ENCODE results near the gene DKC1.

The DKC1 gene

GRCh38 chrX:154748712-154749339 is 13.8 kb upstream of the DKC1 start:
- no CpG with 5 or more reads among the region's 11 CpGs for WGBS (ENCODE audit: extremely low coverage, insufficient coverage, insufficient read length)
- H3K9ac ChIP-seq (ENCODE audit: low read length), result no peak overlapping the region
- H3K4me3 ChIP-seq (ENCODE audit: low read depth, low read length), result no peak overlapping the region
- H4K8ac ChIP-seq (ENCODE audit: low read depth, low read length), result no peak overlapping the region
- peaks cover 0 to 2% of the 10 kb centered on the region in 2 experiments for H3K4me1 ChIP-seq (ENCODE audit: control insufficient read depth in 1 of 2, insufficient read depth in 2 of 2, low read length in 2 of 2)
- H2BK12ac ChIP-seq (ENCODE audit: low read length), result no peak overlapping the region
- H4K12ac ChIP-seq (ENCODE audit: low read depth, low read length), result no peak overlapping the region
- H3K4ac ChIP-seq (ENCODE audit: low read depth, low read length), result no peak overlapping the region
- H3K27ac ChIP-seq (ENCODE audit: low read depth, low read length), result no peak overlapping the region
- H3K79me1 ChIP-seq (ENCODE audit: low read length), result peaks cover 2% of the 10 kb centered on the region
- no peak overlapping the region for H3K4me2 ChIP-seq (ENCODE audit: low read length)
- no peaks in the 10 kb centered on the region for H3K79me2 ChIP-seq (ENCODE audit: control insufficient read depth, insufficient read depth, low read length, poor library complexity)
- H3K9me3 ChIP-seq (ENCODE audit: insufficient read depth, low read depth, low read length), result no peaks in the 10 kb centered on the region
- H3K27me3 ChIP-seq (ENCODE audit: insufficient read depth, low read length), result peaks cover 5% of the 10 kb centered on the region
- H3K18ac ChIP-seq (ENCODE audit: low read length), result no peak overlapping the region
- H2AFZ ChIP-seq (ENCODE audit: insufficient read depth, low read length, poor library complexity), result no peak overlapping the region
- H3K23ac ChIP-seq (ENCODE audit: low read length), result no peak overlapping the region
- H2BK120ac ChIP-seq (ENCODE audit: insufficient read depth, low read length, poor library complexity), result no peak overlapping the region
- no peak overlapping the region for H2AK5ac ChIP-seq (ENCODE audit: low read length)
- no peak overlapping the region for H4K91ac ChIP-seq (ENCODE audit: low read depth, low read length)
- H3K14ac ChIP-seq (ENCODE audit: low read length), result no peak overlapping the region
- no peak overlapping the region for H2BK5ac ChIP-seq (ENCODE audit: low read depth, low read length, poor library complexity)
- no peaks in the 10 kb centered on the region for H3K36me3 ChIP-seq (ENCODE audit: control insufficient read depth in 1 of 2, insufficient read depth in 2 of 2, low read length in 2 of 2)
- peak; percentile 56 to 91 for DNase-seq

DNA sequence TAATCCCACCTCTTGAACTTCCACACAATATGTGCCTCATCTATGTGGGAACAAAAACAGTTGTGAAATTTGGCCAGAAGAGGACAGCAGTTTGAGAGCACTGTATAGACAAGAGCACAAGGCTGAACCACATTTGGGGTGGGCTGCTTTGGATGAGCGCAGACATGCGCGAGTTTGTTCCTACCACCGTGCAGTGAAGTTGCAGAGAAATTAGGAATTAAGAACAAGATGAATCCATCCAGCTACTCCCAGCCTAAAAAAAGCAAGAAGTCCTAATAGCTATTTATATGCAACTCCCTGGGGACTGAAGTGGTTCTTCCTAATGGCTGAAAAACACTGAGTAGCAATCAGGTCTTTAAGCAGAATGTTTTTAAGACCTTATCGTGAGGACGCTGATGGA is 12.8 kb upstream of the DKC1 start:
- Histone ChIP-seq H2AK5ac (ENCODE audit: low read length) (no peak overlapping the region), H3K36me3 (ENCODE audit: control insufficient read depth in 1 of 2, insufficient read depth in 2 of 2, low read length in 2 of 2) (no peaks in the 10 kb centered on the region), H2AFZ (ENCODE audit: insufficient read depth, low read length, poor library complexity) (no peak overlapping the region), H4K91ac (ENCODE audit: low read depth, low read length) (no peak overlapping the region), H3K27me3 (ENCODE audit: insufficient read depth, low read length) (peaks cover 5% of the 10 kb centered on the region), H3K4me3 (ENCODE audit: low read depth, low read length) (no peak overlapping the region), H3K4me1 (ENCODE audit: control insufficient read depth in 1 of 2, insufficient read depth in 2 of 2, low read length in 2 of 2) (peaks cover 0 to 2% of the 10 kb centered on the region in 2 experiments), H3K4ac (ENCODE audit: low read depth, low read length) (no peak overlapping the region), H3K27ac (ENCODE audit: low read depth, low read length) (no peak overlapping the region), H3K18ac (ENCODE audit: low read length) (no peak overlapping the region), H4K8ac (ENCODE audit: low read depth, low read length) (no peak overlapping the region), H3K79me2 (ENCODE audit: control insufficient read depth, insufficient read depth, low read length, poor library complexity) (no peaks in the 10 kb centered on the region), H2BK5ac (ENCODE audit: low read depth, low read length, poor library complexity) (no peak overlapping the region), H3K9ac (ENCODE audit: low read length) (no peak overlapping the region), H3K79me1 (ENCODE audit: low read length) (peaks cover 2% of the 10 kb centered on the region), H3K14ac (ENCODE audit: low read length) (no peak overlapping the region), H3K9me3 (ENCODE audit: insufficient read depth, low read depth, low read length) (no peaks in the 10 kb centered on the region), H2BK12ac (ENCODE audit: low read length) (no peak overlapping the region), H3K4me2 (ENCODE audit: low read length) (no peak overlapping the region), H3K23ac (ENCODE audit: low read length) (no peak overlapping the region), H2BK120ac (ENCODE audit: insufficient read depth, low read length, poor library complexity) (no peak overlapping the region), H4K12ac (ENCODE audit: low read depth, low read length) (no peak overlapping the region)
- DNase-seq, result no peak
- no CpG with 5 or more reads among the region's 6 CpGs for WGBS (ENCODE audit: extremely low coverage, insufficient coverage, insufficient read length)

DNA sequence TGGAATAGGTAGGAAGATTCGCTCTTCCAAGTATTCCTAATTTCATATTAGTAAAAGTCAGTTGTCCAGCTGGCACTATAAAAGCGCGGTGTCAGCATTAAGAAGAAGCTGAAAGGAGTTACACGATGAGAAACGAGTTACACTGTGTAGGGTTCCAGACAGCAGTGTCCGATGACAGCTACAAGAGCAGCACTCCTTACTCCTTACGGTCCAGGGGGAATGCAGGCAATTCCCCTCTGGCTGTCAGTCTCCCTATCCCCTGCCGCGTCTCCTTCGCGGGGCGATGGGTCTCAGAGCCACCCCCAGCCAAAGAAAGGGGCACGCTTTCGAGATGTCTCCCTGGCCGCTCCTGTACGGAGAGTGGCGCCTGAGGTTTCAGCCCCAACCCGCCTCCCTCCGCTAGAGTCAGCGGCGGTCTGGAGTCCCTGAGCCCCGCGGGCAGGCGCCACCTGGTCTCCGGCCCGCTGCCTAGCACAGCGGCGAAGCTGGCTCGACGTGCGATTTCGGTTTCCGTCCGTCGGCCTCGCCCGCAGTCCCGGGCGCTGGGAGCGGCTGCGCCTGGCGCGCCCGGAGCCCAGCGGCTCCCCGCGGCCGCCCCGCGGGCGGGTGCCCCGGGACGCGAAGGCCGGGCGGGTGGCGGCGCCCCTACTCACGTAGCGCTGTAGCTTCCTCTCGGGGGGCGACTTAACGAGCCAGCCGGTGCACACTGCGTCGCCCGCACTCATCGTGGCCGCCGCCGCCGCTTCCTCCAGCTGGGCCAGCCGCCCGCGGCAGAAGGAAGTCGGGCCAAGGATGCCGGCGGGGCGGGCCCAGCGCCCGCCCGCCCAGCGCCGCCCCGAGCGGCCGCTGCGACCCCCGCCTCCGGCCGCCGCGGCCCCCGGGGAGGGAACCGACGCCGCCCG is 12.1 kb upstream of the DKC1 start, which contains the start of gene GAB3:
Gene GAB3, minus strand, starts transcription at position 777 of the 902 bp plus-strand sequence. Its CDS starts 52 bp downstream, at position 725.
- no peak within 1 kb of the TSS for H3K9ac ChIP-seq (ENCODE audit: low read length)
- no peak within 1 kb of the TSS for H3K23ac ChIP-seq (ENCODE audit: low read length)
- H4K12ac ChIP-seq (ENCODE audit: low read depth, low read length), result no peak within 1 kb of the TSS
- peaks cover 5% of the 10 kb centered on the region for H3K27me3 ChIP-seq (ENCODE audit: insufficient read depth, low read length)
- no peak within 1 kb of the TSS for H2BK120ac ChIP-seq (ENCODE audit: insufficient read depth, low read length, poor library complexity)
- H3K4me2 ChIP-seq (ENCODE audit: low read length), result peak within 1 kb of the TSS; percentile 67
- H3K4me1 ChIP-seq (ENCODE audit: control insufficient read depth in 1 of 2, insufficient read depth in 2 of 2, low read length in 2 of 2), result peaks cover 0 to 2% of the 10 kb centered on the region in 2 experiments
- no peak within 1 kb of the TSS for H2BK12ac ChIP-seq (ENCODE audit: low read length)
- H3K79me2 ChIP-seq (ENCODE audit: control insufficient read depth, insufficient read depth, low read length, poor library complexity), result no peaks in the 10 kb centered on the region
- no peak within 1 kb of the TSS for H2BK5ac ChIP-seq (ENCODE audit: low read depth, low read length, poor library complexity)
- H3K14ac ChIP-seq (ENCODE audit: low read length), result no peak within 1 kb of the TSS
- H3K4me3 ChIP-seq (ENCODE audit: low read depth, low read length), result peak within 1 kb of the TSS; percentile 62
- H3K79me1 ChIP-seq (ENCODE audit: low read length), result peaks cover 2% of the 10 kb centered on the region
- H3K18ac ChIP-seq (ENCODE audit: low read length), result no peak within 1 kb of the TSS
- H2AFZ ChIP-seq (ENCODE audit: insufficient read depth, low read length, poor library complexity), result peak within 1 kb of the TSS; percentile 63
- peak; percentile 46 to 54 for DNase-seq
- H3K27ac ChIP-seq (ENCODE audit: low read depth, low read length), result no peak within 1 kb of the TSS
- no peaks in the 10 kb centered on the region for H3K36me3 ChIP-seq (ENCODE audit: control insufficient read depth in 1 of 2, insufficient read depth in 2 of 2, low read length in 2 of 2)
- WGBS (ENCODE audit: extremely low coverage, insufficient coverage, insufficient read length), result no CpG with 5 or more reads among the region's 98 CpGs
- no peak within 1 kb of the TSS for H4K91ac ChIP-seq (ENCODE audit: low read depth, low read length)
- H4K8ac ChIP-seq (ENCODE audit: low read depth, low read length), result no peak within 1 kb of the TSS
- no peak within 1 kb of the TSS for H3K4ac ChIP-seq (ENCODE audit: low read depth, low read length)
- no peak within 1 kb of the TSS for H2AK5ac ChIP-seq (ENCODE audit: low read length)
- no peaks in the 10 kb centered on the region for H3K9me3 ChIP-seq (ENCODE audit: insufficient read depth, low read depth, low read length)

- Histone ChIP-seq H4K12ac (ENCODE audit: low read depth, low read length) (no peak overlapping the region), H2AK5ac (ENCODE audit: low read length) (no peak overlapping the region), H3K27ac (ENCODE audit: low read depth, low read length) (no peak overlapping the region), H3K27me3 (ENCODE audit: insufficient read depth, low read length) (peaks cover 5% of the 10 kb centered on the region), H3K14ac (ENCODE audit: low read length) (no peak overlapping the region), H2BK12ac (ENCODE audit: low read length) (no peak overlapping the region), H3K23ac (ENCODE audit: low read length) (no peak overlapping the region), H3K4ac (ENCODE audit: low read depth, low read length) (no peak overlapping the region), H3K9ac (ENCODE audit: low read length) (no peak overlapping the region), H3K4me1 (ENCODE audit: control insufficient read depth in 1 of 2, insufficient read depth in 2 of 2, low read length in 2 of 2) (peaks cover 0 to 2% of the 10 kb centered on the region in 2 experiments), H2BK120ac (ENCODE audit: insufficient read depth, low read length, poor library complexity) (no peak overlapping the region), H3K4me3 (ENCODE audit: low read depth, low read length) (no peak overlapping the region), H4K8ac (ENCODE audit: low read depth, low read length) (no peak overlapping the region), H4K91ac (ENCODE audit: low read depth, low read length) (no peak overlapping the region), H3K79me2 (ENCODE audit: control insufficient read depth, insufficient read depth, low read length, poor library complexity) (no peaks in the 10 kb centered on the region), H3K36me3 (ENCODE audit: control insufficient read depth in 1 of 2, insufficient read depth in 2 of 2, low read length in 2 of 2) (no peaks in the 10 kb centered on the region), H2BK5ac (ENCODE audit: low read depth, low read length, poor library complexity) (no peak overlapping the region), H3K4me2 (ENCODE audit: low read length) (peak overlapping the region; percentile 67), H2AFZ (ENCODE audit: insufficient read depth, low read length, poor library complexity) (no peak overlapping the region), H3K79me1 (ENCODE audit: low read length) (peaks cover 2% of the 10 kb centered on the region), H3K18ac (ENCODE audit: low read length) (no peak overlapping the region), H3K9me3 (ENCODE audit: insufficient read depth, low read depth, low read length) (no peaks in the 10 kb centered on the region)
- no CpG with 5 or more reads among the region's 20 CpGs for WGBS (ENCODE audit: extremely low coverage, insufficient coverage, insufficient read length)
- no peak for DNase-seq
These were observed 11.4 kb upstream of the DKC1 start for GRCh38 chrX:154751203-154751668.
